Measurements from ENCODE around the gene WSCD1.

WSCD1 gene

DNA sequence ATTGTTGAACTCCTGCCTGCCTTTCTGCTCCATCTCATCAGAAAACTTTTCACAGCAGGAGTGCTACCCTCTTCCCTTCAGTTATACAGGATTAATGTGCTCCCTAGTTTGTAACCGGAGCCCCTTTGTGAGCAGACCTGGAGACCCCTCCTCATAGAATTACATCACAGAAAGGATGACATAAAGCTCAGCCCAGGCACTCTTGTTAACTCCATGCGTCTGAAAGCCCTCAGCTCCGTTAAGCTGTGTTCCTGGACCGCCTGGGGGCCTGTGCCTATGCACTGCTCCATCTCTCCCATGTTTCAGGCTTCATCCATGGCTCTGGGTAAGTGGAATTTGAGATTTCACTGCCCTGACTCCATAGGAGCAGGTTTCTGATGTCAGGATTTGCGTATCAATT is 7.6 kb downstream of the WSCD1 start:
- no peaks in the 10 kb centered on the region for H3F3A ChIP-seq (ENCODE audit: insufficient read depth, low read length)
- H2AFZ ChIP-seq (ENCODE audit: low read length) = no peak overlapping the region
- no peaks in the 10 kb centered on the region for H3K36me3 ChIP-seq (ENCODE audit: insufficient read depth, low read length)
- no peaks in the 10 kb centered on the region for H4K20me1 ChIP-seq (ENCODE audit: insufficient read depth, low read length)
- H3K9ac ChIP-seq (ENCODE audit: low read length) = no peak overlapping the region
- TF ChIP-seq, protein P1, sequence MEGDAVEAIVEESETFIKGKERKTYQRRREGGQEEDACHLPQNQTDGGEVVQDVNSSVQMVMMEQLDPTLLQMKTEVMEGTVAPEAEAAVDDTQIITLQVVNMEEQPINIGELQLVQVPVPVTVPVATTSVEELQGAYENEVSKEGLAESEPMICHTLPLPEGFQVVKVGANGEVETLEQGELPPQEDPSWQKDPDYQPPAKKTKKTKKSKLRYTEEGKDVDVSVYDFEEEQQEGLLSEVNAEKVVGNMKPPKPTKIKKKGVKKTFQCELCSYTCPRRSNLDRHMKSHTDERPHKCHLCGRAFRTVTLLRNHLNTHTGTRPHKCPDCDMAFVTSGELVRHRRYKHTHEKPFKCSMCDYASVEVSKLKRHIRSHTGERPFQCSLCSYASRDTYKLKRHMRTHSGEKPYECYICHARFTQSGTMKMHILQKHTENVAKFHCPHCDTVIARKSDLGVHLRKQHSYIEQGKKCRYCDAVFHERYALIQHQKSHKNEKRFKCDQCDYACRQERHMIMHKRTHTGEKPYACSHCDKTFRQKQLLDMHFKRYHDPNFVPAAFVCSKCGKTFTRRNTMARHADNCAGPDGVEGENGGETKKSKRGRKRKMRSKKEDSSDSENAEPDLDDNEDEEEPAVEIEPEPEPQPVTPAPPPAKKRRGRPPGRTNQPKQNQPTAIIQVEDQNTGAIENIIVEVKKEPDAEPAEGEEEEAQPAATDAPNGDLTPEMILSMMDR (IDR thresholded peaks at IDR 0.05; ENCODE audit: low read length) = no peak
- TF ChIP-seq EZH2 (IDR thresholded peaks at IDR 0.05; ENCODE audit: borderline replicate concordance, low read length) = no peak
- no peaks in the 10 kb centered on the region for H3K79me2 ChIP-seq (ENCODE audit: insufficient read depth, low read length)
- H3K4me1 ChIP-seq (ENCODE audit: insufficient read depth, low read length, severe bottlenecking) = no peaks in the 10 kb centered on the region
- no peaks in the 10 kb centered on the region for H3K9me2 ChIP-seq (ENCODE audit: low read depth, low read length)
- H3K4me2 ChIP-seq (ENCODE audit: low read length) = no peak overlapping the region
- H3K4me3 ChIP-seq (ENCODE audit: low read depth, low read length, poor library complexity, severe bottlenecking) = no peak overlapping the region
- 0 out of 2 replicates have a peak, but pooled peaks cover 3% of the 10 kb centered on the region for H3K27me3 ChIP-seq (ENCODE audit: insufficient read depth, low read length)
- H3K9me3 ChIP-seq (ENCODE audit: low read length) = no peaks in the 10 kb centered on the region
- H3K27ac ChIP-seq (ENCODE audit: low read depth, low read length, poor library complexity, severe bottlenecking) = no peak overlapping the region

DNA sequence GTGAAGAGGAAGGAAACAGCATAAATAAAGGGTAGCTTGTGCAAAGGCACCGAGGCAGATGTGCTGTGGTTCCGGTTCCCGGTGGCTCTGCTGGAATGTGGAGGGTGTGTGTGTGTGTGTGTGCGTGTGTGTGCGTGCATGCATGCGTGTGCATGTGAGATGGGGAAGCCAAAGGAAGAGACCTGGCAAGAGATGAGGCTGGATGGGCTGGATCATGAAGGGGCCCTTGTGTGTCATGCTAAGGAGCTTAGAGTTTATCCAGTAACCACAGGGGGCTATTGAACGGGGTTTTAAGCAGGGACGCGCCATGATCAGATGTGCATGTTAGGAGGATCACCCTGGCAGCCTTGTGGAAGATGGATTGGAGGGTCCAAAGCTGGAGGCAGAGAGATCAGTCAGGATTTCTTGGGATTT is 8.3 kb downstream of the WSCD1 start:
- Histone ChIP-seq H3K9ac (ENCODE audit: low read length) (no peak overlapping the region), H3K79me2 (ENCODE audit: insufficient read depth, low read length) (no peaks in the 10 kb centered on the region), H3K9me3 (ENCODE audit: low read length) (no peaks in the 10 kb centered on the region), H3K27me3 (ENCODE audit: insufficient read depth, low read length) (0 out of 2 replicates have a peak, but pooled peaks cover 3% of the 10 kb centered on the region), H3K36me3 (ENCODE audit: insufficient read depth, low read length) (no peaks in the 10 kb centered on the region), H3K4me3 (ENCODE audit: low read depth, low read length, poor library complexity, severe bottlenecking) (no peak overlapping the region), H4K20me1 (ENCODE audit: insufficient read depth, low read length) (no peaks in the 10 kb centered on the region), H2AFZ (ENCODE audit: low read length) (no peak overlapping the region), H3F3A (ENCODE audit: insufficient read depth, low read length) (no peaks in the 10 kb centered on the region), H3K4me2 (ENCODE audit: low read length) (no peak overlapping the region), H3K4me1 (ENCODE audit: insufficient read depth, low read length, severe bottlenecking) (no peaks in the 10 kb centered on the region), H3K27ac (ENCODE audit: low read depth, low read length, poor library complexity, severe bottlenecking) (no peak overlapping the region), H3K9me2 (ENCODE audit: low read depth, low read length) (no peaks in the 10 kb centered on the region)
- TF ChIP-seq, protein P1 (IDR thresholded peaks at IDR 0.05; ENCODE audit: low read length) = no peak
- TF ChIP-seq EZH2 (IDR thresholded peaks at IDR 0.05; ENCODE audit: borderline replicate concordance, low read length) = no peak

DNA sequence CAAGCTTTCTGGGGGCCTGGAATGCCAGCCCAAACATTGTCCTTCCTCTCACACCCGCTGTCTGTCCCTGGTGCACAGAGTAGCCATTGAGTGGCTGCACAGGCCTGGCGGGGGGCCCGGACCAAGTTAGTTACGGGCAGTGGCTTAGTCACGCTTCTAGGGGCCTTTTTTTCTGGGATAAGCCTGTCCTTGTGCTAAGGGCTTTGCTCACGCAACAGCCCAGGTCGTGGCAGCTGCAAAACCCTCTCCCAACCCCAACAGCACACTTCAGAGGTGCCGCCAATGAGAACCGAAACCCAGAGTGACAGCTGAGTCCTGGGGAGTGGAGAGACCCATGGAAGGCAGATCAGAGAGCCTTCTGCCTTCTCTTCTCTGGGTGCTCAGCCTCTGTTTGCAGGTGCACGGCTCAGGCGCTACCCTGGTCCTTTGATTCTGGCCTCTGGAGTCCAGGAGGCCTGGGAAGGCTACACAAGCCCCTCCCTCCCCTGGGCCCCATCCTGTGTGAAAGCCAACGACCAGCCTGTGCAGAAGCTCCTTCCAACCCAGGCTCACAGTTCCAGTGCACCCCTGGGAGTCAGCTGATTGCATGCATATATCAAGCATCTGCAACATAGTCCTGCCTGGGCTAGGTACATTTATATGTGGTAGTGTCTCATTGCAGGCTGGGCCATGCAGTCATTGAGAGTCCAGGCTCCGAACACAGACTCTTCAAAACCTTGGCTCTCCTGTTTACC is 9.1 kb downstream of the WSCD1 start:
- Histone ChIP-seq H3K36me3 (ENCODE audit: insufficient read depth, low read length) (no peaks in the 10 kb centered on the region), H3K27me3 (ENCODE audit: insufficient read depth, low read length) (0 out of 2 replicates have a peak, but pooled peaks cover 3% of the 10 kb centered on the region), H4K20me1 (ENCODE audit: insufficient read depth, low read length) (no peaks in the 10 kb centered on the region), H3K4me1 (ENCODE audit: insufficient read depth, low read length, severe bottlenecking) (no peaks in the 10 kb centered on the region), H3K4me2 (ENCODE audit: low read length) (no peak overlapping the region), H3F3A (ENCODE audit: insufficient read depth, low read length) (no peaks in the 10 kb centered on the region), H3K9me2 (ENCODE audit: low read depth, low read length) (no peaks in the 10 kb centered on the region), H3K9me3 (ENCODE audit: low read length) (no peaks in the 10 kb centered on the region), H3K9ac (ENCODE audit: low read length) (no peak overlapping the region), H3K27ac (ENCODE audit: low read depth, low read length, poor library complexity, severe bottlenecking) (no peak overlapping the region), H3K79me2 (ENCODE audit: insufficient read depth, low read length) (no peaks in the 10 kb centered on the region), H3K4me3 (ENCODE audit: low read depth, low read length, poor library complexity, severe bottlenecking) (no peak overlapping the region), H2AFZ (ENCODE audit: low read length) (no peak overlapping the region)
- TF ChIP-seq EZH2 (IDR thresholded peaks at IDR 0.05; ENCODE audit: borderline replicate concordance, low read length) = no peak
- TF ChIP-seq, protein P1 (IDR thresholded peaks at IDR 0.05; ENCODE audit: low read length) = no peak

Measured in OCI-LY1 (cell line).